IPS-18a (cell line): ENCODE results near the gene TUBB4B.

Source experiments
- H3K27ac ChIP-seq: one replicate; pipeline ENCODE4 v1.5.1; 2013; ENCODE audit warnings: low read length
- H3K27me3 ChIP-seq: one replicate; pipeline ENCODE4 v1.6.1; 2013; ENCODE audit warnings: mild to moderate bottlenecking, low read length; ENCODE audit not compliant: control insufficient read depth, insufficient read depth
- H3K36me3 ChIP-seq: one replicate; pipeline ENCODE4 v1.6.1; 2013; ENCODE audit warnings: low read depth, low read length; ENCODE audit not compliant: control insufficient read depth
- H3K4me1 ChIP-seq: one replicate; pipeline ENCODE4 v1.6.1; 2013; ENCODE audit warnings: low read depth, low read length; ENCODE audit not compliant: control insufficient read depth
- H3K4me3 ChIP-seq: one replicate; pipeline ENCODE4 v1.5.1; 2013; ENCODE audit warnings: low read length
- H3K9ac ChIP-seq: one replicate; pipeline ENCODE4 v1.6.1; 2013; ENCODE audit warnings: mild to moderate bottlenecking, low read length, moderate library complexity
- H3K9me3 ChIP-seq: one replicate; pipeline ENCODE4 v1.6.1; 2013; ENCODE audit warnings: low read depth, low read length; ENCODE audit not compliant: control insufficient read depth

Gene TUBB4B

GRCh38 chr9:137200311-137201204, 40.5 kb upstream of the TUBB4B start, which contains the start of gene TPRN:
Gene TPRN, minus strand, starts transcription at chr9:137200741. Its CDS starts 30 bp downstream, at chr9:137200711.
- Histone ChIP-seq H3K36me3 (no peaks in the 10 kb centered on the region), H3K4me3 (peak within 1 kb of the TSS; percentile 69), H3K27me3 (no peaks in the 10 kb centered on the region), H3K4me1 (peaks cover 5% of the 10 kb centered on the region), H3K27ac (peak within 1 kb of the TSS; percentile 13), H3K9ac (peak within 1 kb of the TSS; percentile 65), H3K9me3 (no peaks in the 10 kb centered on the region)

GRCh38 chr9:137201205-137201868, 39.8 kb upstream of the TUBB4B start:
- peak overlapping the region; percentile 69 for H3K4me3 ChIP-seq
- H3K27me3 ChIP-seq, result no peaks in the 10 kb centered on the region
- peak overlapping the region; percentile 13 for H3K27ac ChIP-seq
- H3K9ac ChIP-seq, result peak overlapping the region; percentile 65
- peaks cover 6% of the 10 kb centered on the region for H3K4me1 ChIP-seq
- no peaks in the 10 kb centered on the region for H3K9me3 ChIP-seq
- no peaks in the 10 kb centered on the region for H3K36me3 ChIP-seq

GRCh38 chr9:137202966-137203365, 38.1 kb upstream of the TUBB4B start:
- Histone ChIP-seq H3K36me3 (no peaks in the 10 kb centered on the region), H3K9me3 (no peaks in the 10 kb centered on the region), H3K27ac (no peak overlapping the region), H3K9ac (no peak overlapping the region), H3K4me3 (no peak overlapping the region), H3K27me3 (no peaks in the 10 kb centered on the region), H3K4me1 (peaks cover 9% of the 10 kb centered on the region)

GRCh38 chr9:137204731-137205125, 36.4 kb upstream of the TUBB4B start:
- H3K4me3 ChIP-seq, result peak overlapping the region; percentile 95
- no peak overlapping the region for H3K27ac ChIP-seq
- H3K27me3 ChIP-seq, result no peaks in the 10 kb centered on the region
- H3K9ac ChIP-seq, result peak overlapping the region; percentile 83
- H3K9me3 ChIP-seq, result no peaks in the 10 kb centered on the region
- H3K36me3 ChIP-seq, result no peaks in the 10 kb centered on the region
- peaks cover 9% of the 10 kb centered on the region for H3K4me1 ChIP-seq

- Histone ChIP-seq H3K9ac (peak within 1 kb of the TSS; percentile 83), H3K36me3 (peaks cover 5% of the 10 kb centered on the region), H3K4me3 (peak within 1 kb of the TSS; percentile 95), H3K27me3 (no peaks in the 10 kb centered on the region), H3K4me1 (peaks cover 9% of the 10 kb centered on the region), H3K27ac (no peak within 1 kb of the TSS), H3K9me3 (no peaks in the 10 kb centered on the region)
Observed at GRCh38 chr9:137205126-137206069, 35.7 kb upstream of the TUBB4B start, which contains the start of the genes NDOR1 and TMEM203. Gene NDOR1, plus strand, starts transcription at chr9:137205700. Its CDS starts 78 bp downstream, at chr9:137205778. Gene TMEM203, minus strand, starts transcription at chr9:137205648. Its CDS starts 234 bp downstream, at chr9:137205414.

- Histone ChIP-seq H3K9me3 (no peaks in the 10 kb centered on the region), H3K36me3 (peaks cover 5% of the 10 kb centered on the region), H3K27me3 (no peaks in the 10 kb centered on the region), H3K4me1 (peaks cover 6% of the 10 kb centered on the region), H3K9ac (peak overlapping the region; percentile 83), H3K27ac (no peak overlapping the region), H3K4me3 (peak overlapping the region; percentile 95)
Observed at GRCh38 chr9:137206602-137207001, 34.5 kb upstream of the TUBB4B start.

- no peak overlapping the region for H3K9ac ChIP-seq
- H3K27ac ChIP-seq, result no peak overlapping the region
- H3K36me3 ChIP-seq, result peaks cover 15% of the 10 kb centered on the region
- H3K4me1 ChIP-seq, result peaks cover 1% of the 10 kb centered on the region
- H3K27me3 ChIP-seq, result no peaks in the 10 kb centered on the region
- no peak overlapping the region for H3K4me3 ChIP-seq
- H3K9me3 ChIP-seq, result no peaks in the 10 kb centered on the region
Observed at GRCh38 chr9:137211532-137211931, 29.6 kb upstream of the TUBB4B start.

GRCh38 chr9:137212520-137212919, 28.6 kb upstream of the TUBB4B start:
- no peak overlapping the region for H3K4me3 ChIP-seq
- H3K9ac ChIP-seq, result no peak overlapping the region
- H3K27me3 ChIP-seq, result no peaks in the 10 kb centered on the region
- no peak overlapping the region for H3K27ac ChIP-seq
- peaks cover 15% of the 10 kb centered on the region for H3K36me3 ChIP-seq
- no peaks in the 10 kb centered on the region for H3K9me3 ChIP-seq
- no peaks in the 10 kb centered on the region for H3K4me1 ChIP-seq

GRCh38 chr9:137213160-137214060, 27.7 kb upstream of the TUBB4B start:
- Histone ChIP-seq H3K27me3 (no peaks in the 10 kb centered on the region), H3K4me3 (no peak overlapping the region), H3K36me3 (peaks cover 15% of the 10 kb centered on the region), H3K27ac (no peak overlapping the region), H3K9ac (no peak overlapping the region), H3K4me1 (no peaks in the 10 kb centered on the region), H3K9me3 (no peaks in the 10 kb centered on the region)

GRCh38 chr9:137214620-137215019, 26.5 kb upstream of the TUBB4B start:
- Histone ChIP-seq H3K36me3 (peaks cover 15% of the 10 kb centered on the region), H3K27ac (no peak overlapping the region), H3K4me1 (no peaks in the 10 kb centered on the region), H3K27me3 (no peaks in the 10 kb centered on the region), H3K9ac (no peak overlapping the region), H3K9me3 (no peaks in the 10 kb centered on the region), H3K4me3 (no peak overlapping the region)
